ENCODE results near the gene RAB34. TPM values are rescaled to one million over a fixed set of nuclear protein-coding genes. Genes with fewer than 3 reads are reported as not detected.

Gene RAB34
- total and polyA plus RNA-seq, 2 experiments from 2014 or later: 160 to 180 TPM

DNA sequence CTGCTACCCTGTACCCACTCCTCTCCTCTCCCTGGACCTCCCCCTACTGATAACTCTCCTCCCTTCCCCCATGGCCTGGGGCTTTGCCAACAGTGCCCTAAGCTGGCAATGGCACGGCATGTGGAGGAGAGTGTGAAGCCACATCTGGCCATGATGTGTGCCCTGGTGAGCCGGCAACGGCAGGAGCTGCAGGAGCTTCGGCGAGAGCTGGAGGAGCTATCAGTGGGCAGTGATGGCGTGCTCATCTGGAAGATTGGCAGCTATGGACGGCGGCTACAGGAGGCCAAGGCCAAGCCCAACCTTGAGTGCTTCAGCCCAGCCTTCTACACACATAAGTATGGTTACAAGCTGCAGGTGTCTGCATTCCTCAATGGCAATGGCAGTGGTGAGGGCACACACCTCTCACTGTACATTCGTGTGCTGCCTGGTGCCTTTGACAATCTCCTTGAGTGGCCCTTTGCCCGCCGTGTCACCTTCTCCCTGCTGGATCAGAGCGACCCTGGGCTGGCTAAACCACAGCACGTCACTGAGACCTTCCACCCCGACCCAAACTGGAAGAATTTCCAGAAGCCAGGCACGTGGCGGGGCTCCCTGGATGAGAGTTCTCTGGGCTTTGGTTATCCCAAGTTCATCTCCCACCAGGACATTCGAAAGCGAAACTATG lies 31.3 kb upstream of the RAB34 start:
- no peak for DNase-seq (ENCODE audit: low spot score)
- no peak overlapping the region for H3K4me2 ChIP-seq
- no peaks in the 10 kb centered on the region for H3K9me2 ChIP-seq (replicated peaks; ENCODE audit: insufficient read depth)
- peak overlapping the region; percentile 44 for H3K27ac ChIP-seq
- peaks cover 64% of the 10 kb centered on the region for H3K79me2 ChIP-seq
- H3K27me3 ChIP-seq: no peaks in the 10 kb centered on the region
- 87% methylated on average over 18 of the region's 18 CpGs for WGBS (ENCODE audit: low lambda C conversion rate, missing lambda C conversion rate)
- peaks cover 23% of the 10 kb centered on the region for H3K4me1 ChIP-seq (ENCODE audit: insufficient read depth)
- H3K36me3 ChIP-seq (replicated peaks; ENCODE audit: insufficient read depth, low read depth): no peaks in the 10 kb centered on the region
- H3K9me3 ChIP-seq (ENCODE audit: low read depth): no peaks in the 10 kb centered on the region
- H4K20me1 ChIP-seq (ENCODE audit: insufficient read depth, poor library complexity, severe bottlenecking): peaks cover 49% of the 10 kb centered on the region
- TF ChIP-seq CTCF (IDR thresholded peaks at IDR 0.05; ENCODE audit: poor library complexity) (no peak), EZH2 (IDR thresholded peaks at IDR 0.05; ENCODE audit: borderline replicate concordance) (no peak), EZH2phosphoT487 (IDR thresholded peaks at IDR 0.05; ENCODE audit: low read depth, severe bottlenecking, unreplicated experiment) (no peak)
- H3K4me3 ChIP-seq: no peak overlapping the region
- no peak overlapping the region for H2AFZ ChIP-seq

DNA sequence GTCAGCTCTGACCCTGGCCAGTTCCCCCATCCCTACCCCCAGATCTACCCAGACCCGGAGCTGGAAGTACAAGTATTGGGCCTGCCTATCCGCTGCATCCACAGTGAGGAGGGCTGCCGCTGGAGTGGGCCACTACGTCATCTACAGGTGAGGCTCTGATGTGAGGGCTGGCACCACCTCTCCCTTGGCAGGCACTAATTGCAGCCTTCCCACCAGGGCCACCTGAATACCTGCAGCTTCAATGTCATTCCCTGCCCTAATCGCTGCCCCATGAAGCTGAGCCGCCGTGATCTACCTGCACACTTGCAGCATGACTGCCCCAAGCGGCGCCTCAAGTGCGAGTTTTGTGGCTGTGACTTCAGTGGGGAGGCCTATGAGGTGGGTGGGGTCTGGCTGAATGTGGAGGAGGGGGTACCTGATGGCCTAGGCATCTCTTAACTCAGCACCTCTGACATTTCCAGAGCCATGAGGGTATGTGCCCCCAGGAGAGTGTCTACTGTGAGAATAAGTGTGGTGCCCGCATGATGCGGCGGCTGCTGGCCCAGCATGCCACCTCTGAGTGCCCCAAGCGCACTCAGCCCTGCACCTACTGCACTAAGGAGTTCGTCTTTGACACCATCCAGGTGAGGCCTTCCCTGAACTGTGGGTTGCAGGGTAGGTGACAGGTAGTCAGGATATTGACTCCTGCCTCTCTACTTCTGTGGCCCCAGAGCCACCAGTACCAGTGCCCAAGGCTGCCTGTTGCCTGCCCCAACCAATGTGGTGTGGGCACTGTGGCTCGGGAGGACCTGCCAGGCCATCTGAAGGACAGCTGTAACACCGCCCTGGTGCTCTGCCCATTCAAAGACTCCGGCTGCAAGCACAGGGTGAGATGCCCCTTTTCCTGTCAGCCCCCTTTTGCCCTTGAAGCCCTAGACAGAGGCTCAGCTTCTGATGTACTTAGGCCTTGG lies 30.4 kb upstream of the RAB34 start:
- no peaks in the 10 kb centered on the region for H3K27me3 ChIP-seq
- 92% methylated on average over 18 of the region's 18 CpGs for WGBS (ENCODE audit: low lambda C conversion rate, missing lambda C conversion rate)
- no peak overlapping the region for H3K4me3 ChIP-seq
- peaks cover 23% of the 10 kb centered on the region for H3K4me1 ChIP-seq (ENCODE audit: insufficient read depth)
- H3K36me3 ChIP-seq (replicated peaks; ENCODE audit: insufficient read depth, low read depth): no peaks in the 10 kb centered on the region
- no peaks in the 10 kb centered on the region for H3K9me2 ChIP-seq (replicated peaks; ENCODE audit: insufficient read depth)
- H3K27ac ChIP-seq: peak overlapping the region; percentile 100
- TF ChIP-seq EZH2 (IDR thresholded peaks at IDR 0.05; ENCODE audit: borderline replicate concordance) (no peak), CTCF (IDR thresholded peaks at IDR 0.05; ENCODE audit: poor library complexity) (no peak), EZH2phosphoT487 (IDR thresholded peaks at IDR 0.05; ENCODE audit: low read depth, severe bottlenecking, unreplicated experiment) (no peak)
- H4K20me1 ChIP-seq (ENCODE audit: insufficient read depth, poor library complexity, severe bottlenecking): peaks cover 49% of the 10 kb centered on the region
- H2AFZ ChIP-seq: no peak overlapping the region
- DNase-seq (ENCODE audit: low spot score): no peak
- H3K4me2 ChIP-seq: no peak overlapping the region
- H3K79me2 ChIP-seq: peaks cover 64% of the 10 kb centered on the region
- H3K9me3 ChIP-seq (ENCODE audit: low read depth): no peaks in the 10 kb centered on the region

- no peaks in the 10 kb centered on the region for H3K9me2 ChIP-seq (replicated peaks; ENCODE audit: insufficient read depth)
- H3K4me2 ChIP-seq: peak overlapping the region; percentile 97
- peaks cover 49% of the 10 kb centered on the region for H4K20me1 ChIP-seq (ENCODE audit: insufficient read depth, poor library complexity, severe bottlenecking)
- H3K4me1 ChIP-seq (ENCODE audit: insufficient read depth): peaks cover 30% of the 10 kb centered on the region
- DNase-seq (ENCODE audit: low spot score): peak; percentile 71
- no peak overlapping the region for H3K4me3 ChIP-seq
- H3K27me3 ChIP-seq: no peaks in the 10 kb centered on the region
- H3K27ac ChIP-seq: peak overlapping the region; percentile 100
- no peaks in the 10 kb centered on the region for H3K9me3 ChIP-seq (ENCODE audit: low read depth)
- H3K79me2 ChIP-seq: peaks cover 68% of the 10 kb centered on the region
- WGBS (ENCODE audit: low lambda C conversion rate, missing lambda C conversion rate): 72% methylated on average over 7 of the region's 7 CpGs
- H2AFZ ChIP-seq: no peak overlapping the region
- TF ChIP-seq CTCF (IDR thresholded peaks at IDR 0.05; ENCODE audit: poor library complexity) (no peak), EZH2phosphoT487 (IDR thresholded peaks at IDR 0.05; ENCODE audit: low read depth, severe bottlenecking, unreplicated experiment) (no peak), EZH2 (IDR thresholded peaks at IDR 0.05; ENCODE audit: borderline replicate concordance) (no peak)
- H3K36me3 ChIP-seq (replicated peaks; ENCODE audit: insufficient read depth, low read depth): no peaks in the 10 kb centered on the region
Measured at GRCh38 chr17:28747051-28747691, 29.5 kb upstream of the RAB34 start.
